Umbilical cord (tissue), 2 donors: ENCODE results near the gene SELENOM. TPM values are rescaled to one million over a fixed set of nuclear protein-coding genes. Genes with fewer than 3 reads are reported as not detected.
A peak's percentile ranks its signal among the peaks of the same experiment; 100 is the strongest.

Source experiments
- DNase-seq: peaks from one replicate; pipeline ENCODE4 v3.0.0-alpha.2; 2015; ENCODE audit warnings: low spot score
- total RNA-seq: library from RNA; depleted of rRNA; stranded (reverse); fragments of >200 nt; gene quantifications from one replicate; pipeline ENCODE4 v1.2.3, GENCODE V29; 2014; ENCODE audit warnings: low replicate concordance; ENCODE audit not compliant: insufficient read depth

Gene SELENOM
- total RNA-seq, 1 donor from 2014 or later, result 313 TPM

DNA sequence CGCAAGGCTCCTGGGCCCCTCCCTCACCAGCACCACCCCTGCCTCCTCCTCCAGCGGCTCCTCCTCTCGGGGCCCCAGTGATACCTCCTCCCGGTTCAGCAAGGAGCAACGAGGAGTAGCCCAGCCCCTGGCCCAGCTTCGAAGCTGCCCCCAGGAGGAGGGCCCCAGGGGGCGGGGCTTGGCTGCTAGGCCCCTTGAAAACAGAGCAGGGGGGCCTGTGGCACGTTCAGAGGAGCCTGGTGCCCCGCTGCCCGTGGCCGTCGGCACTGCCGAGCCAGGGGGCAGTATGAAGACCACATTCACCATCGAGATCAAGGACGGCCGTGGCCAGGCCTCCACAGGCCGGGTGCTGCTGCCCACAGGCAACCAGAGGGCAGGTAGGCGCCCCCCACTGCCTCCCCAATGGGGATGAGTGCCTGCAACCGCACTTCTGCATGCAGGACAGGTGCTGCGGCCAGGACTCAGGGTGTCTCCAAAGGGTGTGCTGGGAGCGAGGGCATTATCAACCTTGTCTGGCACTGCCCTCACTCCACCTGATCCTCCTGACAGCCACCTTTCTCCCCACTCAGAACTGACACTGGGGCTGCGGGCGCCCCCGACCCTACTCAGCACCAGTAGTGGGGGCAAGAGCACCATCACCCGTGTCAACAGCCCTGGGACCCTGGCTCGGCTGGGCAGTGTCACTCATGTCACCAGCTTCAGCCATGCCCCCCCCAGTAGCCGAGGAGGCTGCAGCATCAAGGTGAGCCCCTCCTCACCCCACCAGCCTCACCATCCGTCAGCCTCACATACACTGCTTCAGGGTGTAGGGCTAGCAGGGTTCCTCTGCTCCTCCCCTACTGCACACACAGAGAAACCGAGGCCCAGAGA lies 16.0 kb downstream of the SELENOM start:
- DNase-seq, result no peak

GRCh38 chr22:31090217-31091085 lies 16.9 kb downstream of the SELENOM start:
- DNase-seq, result peak; percentile 32

GRCh38 chr22:31089160-31090100 lies 17.9 kb downstream of the SELENOM start:
- no peak for DNase-seq

- no peak for DNase-seq
These were observed 19.0 kb downstream of the SELENOM start for GRCh38 chr22:31088233-31088986.

- no peak for DNase-seq
These were observed 19.6 kb downstream of the SELENOM start for GRCh38 chr22:31087744-31088215.

DNA sequence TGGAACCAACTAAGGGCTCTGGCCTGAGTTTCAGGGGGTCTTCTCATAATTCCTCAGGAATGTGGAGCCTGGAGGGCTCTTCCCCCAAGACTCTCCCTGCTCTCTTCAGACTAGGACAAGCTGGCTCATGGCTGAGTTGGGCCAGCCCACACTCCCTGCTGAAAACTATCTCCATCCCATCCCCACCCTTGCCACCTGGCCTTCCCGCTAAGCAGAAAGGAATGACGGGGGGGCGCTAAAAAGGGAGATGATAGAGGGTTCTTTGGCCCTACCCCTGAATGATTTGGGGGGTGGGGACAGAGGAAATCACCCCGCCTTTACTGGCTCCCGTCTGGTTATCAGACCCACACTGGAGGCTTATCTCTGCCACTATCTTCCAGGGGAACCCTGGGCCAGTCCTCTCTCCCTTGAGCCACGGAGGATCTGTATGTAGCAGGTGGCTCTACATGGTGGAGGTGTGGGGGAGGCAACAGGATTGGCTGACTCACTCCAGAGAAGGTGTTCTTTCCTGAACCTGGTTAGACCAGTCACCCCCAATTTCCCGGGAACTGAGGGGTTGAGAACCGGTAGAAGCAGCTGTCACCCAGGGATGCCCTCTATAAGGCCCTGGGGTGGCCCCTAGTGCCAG lies 20.6 kb downstream of the SELENOM start:
- no peak for DNase-seq

GRCh38 chr22:31085928-31086327 lies 21.4 kb downstream of the SELENOM start:
- DNase-seq, result no peak

DNA sequence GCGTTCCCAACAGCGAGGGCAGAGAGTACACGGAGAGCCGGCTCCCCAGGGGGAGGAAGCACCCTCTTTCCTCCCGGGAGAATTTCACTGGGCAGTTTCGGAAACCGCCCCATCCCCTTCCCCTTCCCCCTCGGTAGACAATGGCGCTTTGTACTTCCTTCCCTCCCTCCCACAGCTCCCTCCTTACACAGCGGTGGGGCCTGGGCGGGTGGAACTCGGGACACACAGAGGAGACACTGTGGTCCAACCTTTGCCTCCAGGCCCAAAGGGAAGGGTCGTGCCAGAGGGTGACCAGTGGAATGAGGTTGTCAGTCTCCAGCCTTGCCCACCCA lies 21.9 kb downstream of the SELENOM start:
- DNase-seq, result no peak

- DNase-seq, result peak; percentile 90
These were observed 22.4 kb downstream of the SELENOM start for GRCh38 chr22:31084811-31085492.

GRCh38 chr22:31083923-31084810 lies 23.2 kb downstream of the SELENOM start:
- DNase-seq, result peak; percentile 43

DNA sequence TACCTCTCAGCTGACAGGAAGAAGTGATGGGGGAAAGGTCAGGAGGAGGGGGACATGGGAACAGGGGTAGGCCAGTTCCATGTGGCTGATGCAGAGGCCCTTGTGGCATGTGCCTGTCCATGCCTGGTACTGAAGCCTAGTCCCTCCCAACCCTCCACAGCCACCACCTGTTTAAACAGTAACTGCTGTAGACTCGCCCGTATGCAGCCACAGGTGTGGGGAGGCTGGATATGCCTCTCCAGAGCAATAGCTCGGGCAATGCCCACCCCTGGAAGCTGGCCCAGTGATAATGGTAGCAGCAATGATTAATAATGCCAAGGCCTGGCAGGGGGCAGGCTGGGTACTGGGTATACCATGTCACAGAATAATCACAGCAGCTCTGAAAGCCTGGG lies 24.0 kb downstream of the SELENOM start:
- no peak for DNase-seq

- DNase-seq, result peak; percentile 66
These were observed 24.6 kb downstream of the SELENOM start for GRCh38 chr22:31082606-31083376.

DNA sequence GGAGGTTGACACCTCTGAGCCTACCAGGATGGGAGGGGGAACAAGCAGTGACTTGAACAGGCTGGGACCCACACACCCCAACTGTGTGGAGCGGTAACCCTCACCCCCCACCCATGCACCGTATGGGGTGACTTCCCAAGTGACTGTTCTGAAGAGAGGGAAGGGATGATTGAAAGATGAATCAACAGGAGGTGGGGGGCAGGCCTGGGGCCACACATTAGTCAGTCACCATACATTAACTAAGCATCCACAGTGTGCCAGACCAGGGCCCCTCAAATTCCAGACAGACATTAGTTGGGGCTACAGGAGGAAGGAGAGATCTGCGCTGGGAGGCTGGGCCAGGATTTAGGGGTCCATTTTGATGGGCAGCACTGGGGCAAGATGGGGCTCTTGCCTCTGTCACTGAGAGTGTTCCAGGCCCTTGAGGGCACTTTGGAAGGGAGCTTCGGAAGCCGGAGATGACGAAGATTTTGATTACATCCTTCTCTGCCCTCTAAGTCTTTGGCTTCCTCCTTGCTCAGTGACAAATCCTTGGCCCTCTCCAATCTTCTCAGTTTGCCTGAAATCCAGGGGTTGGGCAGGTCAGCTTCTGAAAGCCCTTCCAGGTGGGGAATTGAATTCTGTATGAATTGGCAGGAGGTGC lies 25.3 kb downstream of the SELENOM start:
- DNase-seq, result no peak

- peak; percentile 96 for DNase-seq
These were observed 26.3 kb downstream of the SELENOM start, which contains the start of gene SMTN for GRCh38 chr22:31080848-31081649. TSS of gene SMTN (plus strand) at chr22:31081318. CDS start at chr22:31083259, 1,941 bp downstream.

DNA sequence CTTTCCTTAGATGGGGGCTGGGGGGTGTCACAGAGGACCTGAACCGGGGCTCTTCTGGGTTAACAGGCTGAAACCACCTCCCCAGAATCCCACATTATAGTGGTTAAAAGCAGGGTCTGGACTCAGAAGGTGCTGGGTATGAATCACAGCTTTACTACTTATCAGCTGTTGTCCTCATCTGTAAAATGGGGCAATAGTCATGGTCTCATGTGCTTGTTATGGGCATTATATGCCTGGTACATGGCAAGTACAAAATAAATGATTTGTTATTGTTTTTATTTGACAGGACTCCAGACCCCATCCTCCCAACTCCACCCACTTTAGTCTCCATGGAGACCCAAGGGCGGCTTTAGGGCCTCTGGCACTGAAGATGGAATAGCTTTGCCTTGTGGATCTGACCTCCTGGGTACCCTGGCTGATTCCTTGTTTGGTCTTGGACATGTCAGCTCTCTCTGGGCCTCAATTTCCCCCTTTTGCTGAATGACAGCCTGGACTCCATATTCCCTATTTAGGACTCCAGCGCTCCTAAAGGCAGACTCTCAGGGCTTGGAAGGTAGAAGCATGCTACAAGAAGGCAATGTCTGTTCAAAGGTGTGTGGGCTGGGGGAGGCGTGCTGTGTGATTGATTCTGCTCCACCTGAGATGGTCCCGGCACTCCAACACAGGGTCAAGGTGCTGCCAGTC lies 27.1 kb downstream of the SELENOM start:
- DNase-seq, result no peak
